ENCODE data around the gene PASK.
"Not testable (repeated sequence)": the region's sequence is repeated elsewhere in the genome, so short reads cannot be mapped to it uniquely, and the experiment has no call there.

The PASK gene

GRCh38 chr2:241107031-241107783 lies 42.1 kb downstream of the PASK start:
- no peak for DNase-seq (ENCODE audit: low read depth in 2 of 2)

DNA sequence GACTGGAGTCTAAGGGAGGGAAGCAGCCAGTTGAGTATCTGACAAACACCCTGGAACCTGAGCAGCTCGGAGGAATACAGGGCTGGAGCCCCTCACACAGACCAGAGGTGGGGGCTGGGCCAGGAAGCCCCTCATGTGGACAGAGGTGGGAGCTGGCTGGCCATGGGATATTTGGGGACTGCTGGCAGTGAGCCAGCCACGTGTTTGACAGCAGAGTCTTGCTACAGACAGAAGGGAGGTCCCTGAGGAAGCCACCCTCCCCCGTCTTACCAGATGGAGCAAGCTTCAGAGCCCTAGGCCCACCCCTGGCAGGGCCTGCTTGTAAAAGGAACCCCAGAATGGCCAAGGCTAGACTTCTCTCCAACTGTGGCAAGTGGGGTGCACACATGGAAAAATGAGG lies 43.6 kb downstream of the PASK start:
- DNase-seq (ENCODE audit: low read depth in 2 of 2), result no peak

DNA sequence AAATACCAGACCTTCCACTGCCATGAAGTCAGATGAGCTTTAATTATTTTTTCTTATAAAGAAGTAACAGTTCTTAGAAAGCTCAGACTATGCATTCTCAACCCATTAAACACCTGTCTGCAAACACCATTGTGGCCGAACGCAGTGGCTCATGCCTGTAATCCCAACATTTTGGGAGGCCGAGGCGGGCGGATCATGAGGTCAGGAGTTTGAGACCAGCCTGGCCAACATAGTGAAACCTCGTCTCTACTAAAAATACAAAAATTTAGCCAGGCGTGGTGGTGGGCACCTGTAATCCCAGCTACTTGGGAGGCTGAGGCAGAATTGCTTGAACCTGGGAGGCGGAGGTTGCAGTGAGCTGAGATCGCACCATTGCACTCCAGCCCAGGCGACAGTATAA lies 44.7 kb downstream of the PASK start:
- not testable (repeated sequence) for DNase-seq (ENCODE audit: low read depth in 2 of 2)

DNA sequence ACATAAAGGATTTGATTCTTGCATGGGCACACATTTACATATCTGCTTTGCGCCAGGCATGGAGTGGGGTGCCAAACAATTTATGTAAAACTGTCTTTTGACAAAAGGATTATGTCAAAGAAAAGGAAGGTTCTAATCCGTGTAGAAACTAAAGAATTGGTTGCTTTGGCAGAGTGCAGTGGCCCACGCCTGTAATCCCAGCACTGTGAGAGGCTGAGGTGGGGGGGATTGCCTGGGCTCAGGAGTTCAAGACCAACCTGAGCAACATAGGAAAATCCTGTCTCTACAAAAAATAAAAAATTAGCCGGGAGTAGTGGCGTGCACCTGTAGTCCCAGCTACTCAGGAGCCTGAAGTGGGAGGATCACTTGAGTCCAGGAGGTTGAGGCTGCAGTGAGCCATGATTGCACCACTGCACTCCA lies 46.1 kb downstream of the PASK start:
- no peak for DNase-seq (ENCODE audit: low read depth in 2 of 2)

- DNase-seq (ENCODE audit: low read depth in 2 of 2), result peak; percentile 82 to 83
Measured at GRCh38 chr2:241102239-241102803, 47.0 kb downstream of the PASK start, which contains the start of gene MTERF4. Gene MTERF4, minus strand, starts transcription at chr2:241102287. Its CDS starts 14 bp downstream, at chr2:241102273.

DNA sequence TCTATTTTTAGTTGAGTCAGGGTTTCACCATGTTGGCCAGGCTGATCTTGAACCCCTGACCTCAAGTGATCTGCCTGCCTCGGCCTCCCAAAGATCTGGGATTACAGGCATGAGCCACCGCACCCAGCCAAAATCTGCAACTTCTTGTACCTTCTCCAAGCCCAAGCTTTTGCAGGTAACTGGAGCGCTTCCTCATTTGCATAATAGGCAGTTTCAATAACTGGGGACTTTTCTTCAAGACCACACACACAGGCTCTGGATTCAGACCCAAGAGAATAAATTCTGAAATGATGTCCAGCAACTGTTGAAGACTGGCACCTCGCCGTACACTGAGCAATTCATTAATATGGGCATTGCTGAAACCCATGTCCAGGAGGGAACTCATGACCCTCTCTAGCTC lies 50.0 kb downstream of the PASK start:
- DNase-seq (ENCODE audit: low read depth in 2 of 2), result no peak

- DNase-seq (ENCODE audit: low read depth in 2 of 2), result no peak
Measured at GRCh38 chr2:241096979-241097378, 52.3 kb downstream of the PASK start.

DNA sequence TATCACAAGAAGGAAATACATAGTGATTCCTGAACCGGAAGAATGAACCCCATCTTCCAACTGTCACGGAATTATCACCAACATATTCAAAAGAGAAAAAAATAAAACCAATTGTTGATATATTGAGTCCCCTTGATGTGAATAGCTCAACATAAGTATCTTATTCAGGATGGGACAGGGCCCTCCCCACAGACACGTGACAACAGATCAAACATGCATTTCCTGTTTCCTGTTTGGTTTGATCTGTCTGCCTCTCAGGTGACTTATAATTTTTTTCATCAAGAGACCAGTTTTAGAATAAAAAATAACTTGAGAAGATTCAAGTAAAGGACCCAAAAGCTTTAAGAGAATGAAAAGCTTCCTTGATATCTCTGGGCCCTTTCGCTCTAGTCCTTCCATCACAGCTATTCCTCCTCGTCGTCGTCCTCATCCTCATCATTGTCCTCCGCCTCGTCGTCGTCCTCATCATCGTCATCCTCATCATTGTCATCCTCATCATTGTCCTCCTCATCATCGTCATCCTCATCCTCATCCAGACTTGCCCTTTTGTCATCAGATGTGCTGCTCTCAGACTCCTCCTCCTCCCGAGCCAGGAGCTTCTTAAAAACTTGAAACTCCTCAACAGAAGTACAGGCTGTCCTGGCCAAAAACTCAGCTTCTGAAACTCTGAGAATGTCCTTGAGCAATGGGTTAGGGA lies 53.5 kb downstream of the PASK start:
- DNase-seq (ENCODE audit: low read depth in 2 of 2), result no peak

GRCh38 chr2:241094924-241095420 lies 54.3 kb downstream of the PASK start:
- DNase-seq (ENCODE audit: low read depth in 2 of 2), result no peak

DNA sequence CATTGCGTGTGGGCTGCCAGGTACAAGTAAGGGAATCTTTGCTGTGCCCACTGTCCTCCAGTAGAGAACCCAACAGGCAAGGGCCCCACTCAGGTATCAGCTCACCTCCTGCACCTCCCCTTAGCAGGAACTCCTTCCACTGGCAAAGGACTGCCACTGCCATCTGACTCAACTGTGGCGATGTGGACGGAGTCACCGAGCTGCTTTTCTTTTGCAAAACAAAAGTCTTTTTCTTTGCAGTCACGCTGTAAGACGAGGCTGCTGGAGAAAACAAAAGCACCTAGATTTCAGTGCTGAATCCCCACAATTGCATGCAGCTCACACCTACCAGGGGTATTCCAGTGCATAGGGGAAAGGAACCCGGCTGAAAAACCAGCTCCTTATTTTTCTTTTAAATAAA lies 55.1 kb downstream of the PASK start:
- DNase-seq (ENCODE audit: low read depth in 2 of 2), result no peak

DNA sequence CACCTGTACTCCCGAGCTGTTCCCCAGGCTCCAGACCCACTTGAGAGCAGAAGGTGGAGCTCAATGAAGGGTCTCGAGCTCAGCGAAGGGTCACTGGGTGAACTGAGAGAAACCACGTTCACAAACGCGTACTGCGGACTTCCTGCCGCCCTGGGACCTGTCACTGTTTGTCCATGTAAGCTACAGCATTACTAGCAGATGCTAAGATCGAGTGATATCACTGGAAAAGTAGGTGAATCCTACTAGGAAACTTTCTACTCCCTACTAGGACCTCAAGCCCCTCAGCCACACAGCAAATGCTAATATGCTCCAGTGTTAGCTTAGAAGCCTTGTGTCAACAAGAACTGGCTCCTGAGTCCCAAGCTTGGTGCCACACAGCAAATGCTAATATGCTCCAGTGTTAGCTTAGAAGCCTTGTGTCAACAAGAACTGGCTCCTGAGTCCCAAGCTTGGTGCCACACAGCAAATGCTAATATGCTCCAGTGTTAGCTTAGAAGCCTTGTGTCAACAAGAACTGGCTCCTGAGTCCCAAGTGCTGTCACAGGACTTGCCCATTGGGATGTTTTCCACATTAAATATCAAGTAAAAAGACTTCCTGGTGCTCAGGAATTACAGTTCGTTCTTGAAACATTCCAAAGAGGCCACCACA lies 56.0 kb downstream of the PASK start:
- not testable (repeated sequence) for DNase-seq (ENCODE audit: low read depth in 2 of 2)

DNA sequence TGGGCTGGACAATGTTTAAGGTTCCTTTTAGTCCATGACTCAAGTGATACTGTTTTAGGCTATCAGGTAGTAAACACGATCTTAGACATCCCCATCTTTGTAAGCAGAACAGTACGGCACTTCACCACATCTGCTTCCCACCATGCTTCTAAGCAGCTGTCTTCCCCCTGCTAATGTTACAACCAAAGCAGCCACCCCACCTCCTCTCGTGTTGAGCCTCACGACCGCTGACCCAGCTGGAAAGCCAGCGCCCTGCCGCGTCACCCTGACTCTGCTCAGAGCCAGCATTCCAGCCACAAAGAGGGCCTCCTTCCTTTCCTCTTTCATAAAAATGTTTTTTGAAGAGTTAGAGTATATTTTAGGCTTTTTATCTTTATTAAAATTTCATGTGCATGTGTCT lies 56.6 kb downstream of the PASK start:
- no peak for DNase-seq (ENCODE audit: low read depth in 2 of 2)

DNA sequence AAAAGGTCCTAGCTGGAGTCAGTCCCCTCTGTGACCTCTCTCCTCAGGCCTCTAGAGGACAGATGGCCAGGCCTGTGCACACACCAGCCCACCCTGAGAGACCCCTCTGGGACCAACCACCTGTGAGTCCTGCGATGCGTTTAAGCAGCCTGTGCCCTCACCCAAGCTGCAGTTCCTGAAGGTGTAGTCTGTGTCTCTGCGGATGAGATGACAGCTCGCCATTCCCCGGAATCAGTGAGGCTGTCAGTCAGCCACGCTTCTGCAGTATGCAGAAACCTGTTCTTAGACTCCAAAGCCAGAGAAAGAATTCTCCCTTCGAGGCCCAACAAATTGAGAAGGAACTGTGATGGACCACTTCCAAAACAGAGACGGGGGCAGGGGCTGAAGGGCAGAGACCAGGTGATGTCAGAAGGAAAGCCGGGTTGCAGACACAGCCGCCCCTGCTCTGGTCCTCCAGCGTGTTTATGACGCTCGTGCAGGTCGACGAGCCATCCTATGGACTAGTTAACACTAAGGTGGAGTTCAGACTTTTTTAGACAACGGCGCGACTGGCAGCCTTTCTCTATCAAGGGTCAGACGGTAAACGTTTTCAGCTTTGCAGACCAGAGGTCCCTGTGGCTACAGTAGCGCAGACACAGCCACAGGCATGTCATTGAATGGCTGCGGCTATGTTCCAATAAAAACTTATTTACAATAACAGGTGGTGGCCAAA lies 57.4 kb downstream of the PASK start:
- no peak for DNase-seq (ENCODE audit: low read depth in 2 of 2)

GRCh38 chr2:241091201-241091600 lies 58.1 kb downstream of the PASK start:
- no peak for DNase-seq (ENCODE audit: low read depth in 2 of 2)

DNA sequence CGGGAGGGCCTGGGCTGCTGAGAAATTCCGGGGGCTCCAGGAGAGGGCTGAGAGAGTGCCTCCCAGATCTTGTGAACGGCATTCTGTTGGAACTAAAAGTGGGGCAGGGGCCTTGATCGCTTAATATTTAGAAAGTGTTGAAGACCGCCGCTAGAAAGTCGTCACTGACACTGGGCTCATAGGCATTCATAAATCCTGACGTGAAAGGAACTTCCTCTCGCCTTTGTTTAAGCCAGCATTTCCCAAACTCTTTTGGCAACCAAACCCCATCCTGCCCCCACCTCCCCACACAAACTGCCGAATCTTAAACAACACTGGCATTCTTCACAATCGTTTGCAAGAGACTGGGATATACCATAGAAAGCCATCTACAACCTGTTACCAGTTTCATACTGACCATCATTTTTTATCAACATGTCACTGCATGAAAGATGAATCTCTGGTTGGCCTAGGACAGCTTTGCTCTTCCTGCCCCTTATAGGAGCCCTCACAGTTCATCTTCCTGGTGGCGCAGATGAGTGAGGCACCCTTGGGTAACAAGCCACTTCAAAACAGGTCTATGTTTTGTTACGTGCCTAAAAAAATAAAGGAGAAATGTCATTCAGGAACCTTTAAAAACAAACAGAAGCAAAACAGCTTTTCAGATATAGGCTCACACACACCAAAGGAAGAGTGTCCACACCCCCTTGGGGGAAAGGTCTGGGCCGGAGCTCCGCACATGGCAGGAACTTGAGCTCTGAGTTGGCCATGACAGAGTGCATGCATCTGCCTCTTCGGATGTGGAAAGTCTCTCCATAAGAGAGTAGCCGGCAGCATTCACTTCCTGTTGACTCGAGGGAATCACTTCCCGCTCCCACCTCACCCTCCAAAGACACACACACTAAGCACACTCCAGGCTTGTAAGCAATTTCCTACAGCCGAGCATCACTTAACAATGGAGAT lies 60.2 kb downstream of the PASK start:
- DNase-seq (ENCODE audit: low read depth in 2 of 2), result no peak

DNA sequence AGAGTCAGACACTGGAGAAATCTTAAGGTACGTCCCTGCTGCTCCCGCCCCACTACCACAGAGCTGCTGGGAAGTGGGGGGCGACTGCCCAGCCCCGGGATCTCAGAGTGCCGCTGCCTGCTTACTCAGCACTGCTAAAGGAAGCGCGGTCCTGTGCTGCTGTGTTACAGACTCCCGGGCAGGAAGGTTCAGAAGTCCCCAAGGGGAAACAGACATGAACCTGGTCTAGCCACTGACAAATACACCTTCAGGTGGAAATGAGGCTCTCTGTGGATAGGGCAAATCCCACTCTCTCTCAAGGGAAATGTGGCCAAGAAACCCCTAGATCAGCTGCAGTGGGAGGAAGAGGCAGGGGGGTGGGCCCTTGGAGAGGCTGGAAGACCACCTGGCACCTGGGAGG lies 60.9 kb downstream of the PASK start:
- no peak for DNase-seq (ENCODE audit: low read depth in 2 of 2)

DNA sequence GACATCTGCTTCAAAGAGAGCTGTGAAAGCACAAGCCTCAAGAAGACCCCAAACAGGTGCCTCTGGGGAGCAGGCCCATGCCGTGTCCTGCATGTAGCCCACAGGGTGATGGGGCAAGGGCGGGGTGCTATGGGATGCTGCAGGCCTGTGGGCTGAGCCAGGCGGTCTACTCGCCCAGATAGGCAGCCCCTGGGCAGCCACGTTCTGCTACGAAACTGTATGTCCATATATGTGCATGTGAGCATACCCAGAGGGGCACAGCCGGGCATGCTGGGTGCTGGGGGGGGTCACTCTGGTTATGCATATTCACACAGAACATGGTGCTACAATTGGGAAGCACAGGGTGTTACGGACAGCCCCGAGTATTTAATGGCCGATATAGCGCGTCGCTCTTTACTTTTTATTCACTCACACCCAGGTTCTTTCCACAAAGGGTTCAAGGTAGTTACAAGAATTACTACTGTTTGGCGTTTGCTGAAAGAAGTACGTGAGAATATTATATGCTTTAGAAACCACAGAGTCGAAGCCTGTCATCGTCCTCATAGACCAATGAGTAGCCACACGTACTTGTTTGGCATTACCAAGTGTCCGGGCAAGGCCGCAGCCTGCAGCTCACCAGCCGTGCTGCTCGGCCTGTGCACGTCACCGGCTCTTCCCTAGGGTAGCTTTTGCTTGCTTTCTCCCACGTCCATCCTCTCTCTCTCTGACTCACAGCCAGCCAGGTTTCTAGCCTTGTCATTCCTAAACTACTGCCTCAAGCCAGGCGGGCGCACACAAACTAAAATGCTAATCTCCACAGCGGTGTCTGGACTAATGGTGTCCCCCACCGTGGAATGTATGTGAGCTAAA lies 61.6 kb downstream of the PASK start:
- no peak for DNase-seq (ENCODE audit: low read depth in 2 of 2)

- DNase-seq (ENCODE audit: low read depth in 2 of 2), result no peak
Measured at GRCh38 chr2:241084856-241085444, 64.3 kb downstream of the PASK start.

DNA sequence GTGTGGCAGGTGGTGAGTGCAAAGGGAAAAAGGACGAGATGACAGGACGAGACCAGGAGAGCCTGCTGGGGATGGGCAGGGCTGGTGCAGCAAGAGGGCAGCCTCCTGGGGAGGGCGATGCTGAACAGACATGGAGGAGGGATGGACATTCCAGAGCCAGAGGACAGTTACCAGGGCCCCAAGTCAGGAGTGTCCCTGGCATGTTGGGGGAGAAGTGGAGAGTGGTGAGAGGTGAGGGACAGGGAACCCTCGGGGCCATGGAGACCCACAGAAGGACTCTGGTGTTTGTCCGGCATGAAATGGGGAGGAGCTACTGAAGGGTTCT lies 66.2 kb downstream of the PASK start:
- DNase-seq (ENCODE audit: low read depth in 2 of 2), result no peak
